ENCODE results near the gene BLOC1S3.
"Not testable (repeated sequence)": the region's sequence is repeated elsewhere in the genome, so short reads cannot be mapped to it uniquely, and the experiment has no call there.

Gene BLOC1S3

DNA sequence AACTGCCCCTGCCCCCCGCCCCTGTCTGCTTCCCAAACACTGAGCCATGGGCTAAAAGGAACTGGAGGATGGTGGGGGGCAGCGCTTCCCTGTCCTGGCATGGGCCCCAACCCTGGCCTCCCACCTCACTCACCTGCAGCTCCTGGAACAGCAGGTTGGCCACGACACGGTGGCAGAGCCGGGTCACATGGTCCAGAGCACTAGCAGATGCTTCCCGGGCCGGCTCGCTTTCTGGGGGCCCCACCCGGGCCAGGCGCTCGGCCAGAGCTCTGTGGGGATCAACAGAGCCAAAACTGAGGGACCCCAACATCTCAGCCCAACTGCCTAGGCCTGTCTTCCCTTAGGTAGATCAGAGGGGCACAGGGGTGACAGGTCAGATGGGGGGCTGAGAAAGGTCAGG is 46.1 kb downstream of the BLOC1S3 start:
- DNase-seq (ENCODE audit: low read depth in 2 of 2) = no peak

- DNase-seq (ENCODE audit: low read depth in 2 of 2) = not testable (repeated sequence)
Observed at GRCh38 chr19:45229056-45229455, 50.5 kb downstream of the BLOC1S3 start.
